IMR-90 (cell line): Measurements from ENCODE around the gene NPIPA2. TPM values are rescaled to one million over a fixed set of nuclear protein-coding genes. Genes with fewer than 3 reads are reported as not detected.

ENCODE experiments used
- polyA plus RNA-seq, 3 experiments: library from polyadenylated mRNA; depleted of rRNA; stranded (reverse); fragments of >200 nt; gene quantifications; 2 replicates each; pipeline ENCODE4 v1.2.3, GENCODE V29; 2012; ENCODE audit warnings: low replicate concordance in 1 of 3
- total RNA-seq: library from RNA; depleted of rRNA; stranded (reverse); fragments of >200 nt; gene quantifications from 2 replicates; pipeline ENCODE4 v1.2.3, GENCODE V29; 2012; rRNA removed

Gene NPIPA2
- total and polyA plus RNA-seq, 2 of the 4 experiments (the other 2 are of a cell fraction): 0.27 TPM; not detected in 1

Other genes with a start within 250 kb of the NPIPA2 start
- 25.1 and 31.1 TPM in 2 replicates for gene PARN, start 112.3 kb upstream of the NPIPA2 start, total RNA-seq
- gene PARN, start 112.3 kb upstream of the NPIPA2 start, polyA plus RNA-seq (2012; rRNA removed): 18.9 and 24.6 TPM in 2 replicates
- gene BFAR, start 109.6 kb upstream of the NPIPA2 start, total RNA-seq: 51.7 and 56.5 TPM in 2 replicates
- gene BFAR, start 109.6 kb upstream of the NPIPA2 start, polyA plus RNA-seq (2012; rRNA removed): 39.4 and 46.6 TPM in 2 replicates
- not detected in 2 replicates for gene PLA2G10, start 48.2 kb upstream of the NPIPA2 start, total RNA-seq
- not detected in 2 replicates for gene PLA2G10, start 48.2 kb upstream of the NPIPA2 start, polyA plus RNA-seq (2012; rRNA removed)
- not detected in 2 replicates for gene NPIPA3, start 39.1 kb upstream of the NPIPA2 start, total RNA-seq
- not detected in 2 replicates for gene NPIPA3, start 39.1 kb upstream of the NPIPA2 start, polyA plus RNA-seq (2012; rRNA removed)
- gene NOMO1, start 91.2 kb downstream of the NPIPA2 start, total RNA-seq: 74.4 and 118 TPM in 2 replicates
- 95.1 and 99.2 TPM in 2 replicates for gene NOMO1, start 91.2 kb downstream of the NPIPA2 start, polyA plus RNA-seq (2012; rRNA removed)
- 8.1 and 10.3 TPM in 2 replicates for gene NPIPA1, start 194.9 kb downstream of the NPIPA2 start, total RNA-seq
- 74.5 and 85.8 TPM in 2 replicates for gene NPIPA1, start 194.9 kb downstream of the NPIPA2 start, polyA plus RNA-seq (2012; rRNA removed)
- 107 and 117 TPM in 2 replicates for gene PDXDC1, start 232.5 kb downstream of the NPIPA2 start, total RNA-seq
- 55.2 and 68.7 TPM in 2 replicates for gene PDXDC1, start 232.5 kb downstream of the NPIPA2 start, polyA plus RNA-seq (2012; rRNA removed)